Stimulated activated effector memory CD8-positive, alpha-beta T cell treated with anti-CD3 and anti-CD28 coated beads, Interleukin-12 subunit alpha, Interleukin-12 subunit beta, amount 100 ng/mL, for 72 hours (primary cell): Measurements from ENCODE around the gene PRKG1.
A peak's percentile ranks its signal among the peaks of the same experiment; 100 is the strongest.

ENCODE experiments used
- ATAC-seq: fragments of 150-1000 bp; cut with Tn5 transposase; 2 replicates; pipeline ENCODE4 v1.10.0; 2021
- DNase-seq, 2 donors: peaks; one replicate each; pipeline ENCODE4 v3.0.0; 2021 to 2022; ENCODE audit warnings: low spot score in 2 of 2
- H3K27ac Mint-ChIP-seq: one replicate; pipeline ENCODE4 v1.8.0; 2022; ENCODE audit warnings: mild to moderate bottlenecking, mixed read lengths
- H3K36me3 Mint-ChIP-seq: one replicate; pipeline ENCODE4 v1.8.0; 2022; ENCODE audit warnings: mild to moderate bottlenecking, mixed read lengths
- H3K4me1 Mint-ChIP-seq: one replicate; pipeline ENCODE4 v1.8.0; 2022; ENCODE audit warnings: mixed read lengths
- H3K4me3 Mint-ChIP-seq: one replicate; pipeline ENCODE4 v1.8.0; 2022; ENCODE audit warnings: mild to moderate bottlenecking, mixed read lengths
- H3K9me3 Mint-ChIP-seq: one replicate; pipeline ENCODE4 v1.8.0; 2022; ENCODE audit warnings: mixed read lengths

PRKG1 gene

DNA sequence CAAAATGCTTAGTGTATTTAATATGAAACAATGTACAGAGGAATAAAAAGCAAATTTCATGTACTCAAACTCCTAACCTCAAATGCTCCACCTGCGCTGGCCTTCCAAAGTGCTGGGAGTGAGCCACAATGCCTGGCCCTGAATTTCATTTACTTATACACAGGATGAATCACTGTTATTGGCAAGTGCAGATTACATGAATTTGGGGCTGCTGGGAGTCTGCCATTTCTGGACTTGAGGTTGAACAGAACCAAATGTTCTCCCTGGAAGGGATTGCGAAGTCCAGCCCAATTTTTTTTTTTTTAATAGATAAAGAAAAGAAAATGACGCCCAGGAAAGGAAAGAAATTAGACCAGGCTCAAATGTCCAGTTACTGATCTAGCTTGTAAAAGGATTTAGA, 631.9 kb downstream of the PRKG1 start:
- no peak for DNase-seq
- no peaks in the 10 kb centered on the region for H3K36me3 Mint-ChIP-seq
- H3K4me1 Mint-ChIP-seq: peaks cover 10% of the 10 kb centered on the region
- no peak overlapping the region for H3K4me3 Mint-ChIP-seq
- no peak for ATAC-seq
- H3K9me3 Mint-ChIP-seq: no peaks in the 10 kb centered on the region
- no peak overlapping the region for H3K27ac Mint-ChIP-seq

DNA sequence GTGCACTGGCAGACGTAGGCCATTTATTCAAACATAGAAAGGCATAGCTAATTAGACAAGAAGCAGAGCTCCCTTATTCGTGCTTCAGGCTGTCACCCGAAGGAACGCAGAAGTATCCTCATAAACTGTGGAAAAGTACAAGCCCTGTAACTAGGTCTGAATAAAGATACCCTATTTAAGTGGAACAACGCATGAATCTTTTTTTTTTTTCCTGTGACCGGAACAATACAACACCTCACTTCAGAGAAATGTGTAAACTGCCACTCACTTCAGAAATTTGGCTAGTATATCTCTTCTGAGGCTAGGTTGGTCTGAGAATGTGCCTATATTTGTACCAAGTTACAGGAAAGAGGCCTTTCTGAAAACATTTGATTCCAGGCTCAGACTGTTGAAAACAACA, 633.1 kb downstream of the PRKG1 start:
- DNase-seq: no peak
- Mint-ChIP-seq H3K4me3 (peak overlapping the region; percentile 13), H3K4me1 (peaks cover 10% of the 10 kb centered on the region), H3K9me3 (no peaks in the 10 kb centered on the region), H3K27ac (peak overlapping the region; percentile 3), H3K36me3 (no peaks in the 10 kb centered on the region)
- ATAC-seq: peak; percentile 64

DNA sequence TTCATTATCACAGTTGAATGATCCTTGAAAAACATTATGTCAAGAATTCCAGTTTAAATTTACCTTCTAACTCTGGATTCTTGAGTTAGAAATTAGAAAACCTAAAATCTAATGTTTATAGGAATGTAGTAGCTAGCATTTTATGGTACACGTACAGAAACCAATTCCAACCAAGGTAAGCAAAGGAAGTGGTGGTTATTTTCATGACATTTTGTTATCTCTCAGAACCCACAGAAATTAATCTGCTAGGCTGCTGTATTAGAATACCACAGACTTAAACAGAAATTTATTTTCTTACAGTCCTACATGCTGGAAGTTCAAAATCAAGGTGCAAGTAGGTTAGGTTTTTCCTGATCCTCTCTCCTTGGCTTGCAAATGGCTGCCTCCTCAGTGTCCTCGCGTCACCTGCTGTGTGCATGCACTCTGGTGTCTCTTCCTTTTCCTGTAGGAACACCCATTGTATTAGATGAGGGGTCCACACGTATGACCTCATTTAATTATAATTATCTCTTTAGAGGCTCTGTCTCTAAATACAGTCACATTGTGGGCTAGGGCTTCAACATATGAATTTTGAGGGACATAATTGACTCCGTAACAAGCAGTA, 633.6 kb downstream of the PRKG1 start:
- H3K36me3 Mint-ChIP-seq: no peaks in the 10 kb centered on the region
- DNase-seq (no peak), ATAC-seq (peak; percentile 44)
- peaks cover 10% of the 10 kb centered on the region for H3K4me1 Mint-ChIP-seq
- peak overlapping the region; percentile 13 for H3K4me3 Mint-ChIP-seq
- no peaks in the 10 kb centered on the region for H3K9me3 Mint-ChIP-seq
- peak overlapping the region; percentile 3 for H3K27ac Mint-ChIP-seq

DNA sequence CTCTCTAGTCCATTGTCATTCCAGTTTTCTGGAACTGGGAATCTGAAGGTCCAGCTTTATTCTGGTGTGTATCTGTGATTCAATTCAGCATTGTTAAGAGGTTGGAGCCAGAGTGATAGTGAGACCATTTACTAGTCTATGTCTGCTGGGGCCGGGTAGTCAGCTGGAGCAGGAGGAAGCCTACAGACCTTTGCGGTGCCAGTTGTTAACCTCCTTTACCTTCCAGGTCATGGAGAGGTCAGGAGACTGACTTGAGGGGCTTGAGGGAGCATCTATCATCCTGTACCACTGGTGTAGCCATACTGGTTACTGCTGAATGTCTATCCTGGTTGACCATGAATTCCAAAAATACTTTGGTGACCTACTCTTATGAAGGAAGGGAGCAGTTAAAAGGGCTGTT, 634.3 kb downstream of the PRKG1 start:
- Mint-ChIP-seq H3K27ac (peak overlapping the region; percentile 3), H3K4me1 (peaks cover 10% of the 10 kb centered on the region), H3K9me3 (no peaks in the 10 kb centered on the region), H3K36me3 (no peaks in the 10 kb centered on the region), H3K4me3 (peak overlapping the region; percentile 13)
- ATAC-seq (peak; percentile 73), DNase-seq (no peak)

DNA sequence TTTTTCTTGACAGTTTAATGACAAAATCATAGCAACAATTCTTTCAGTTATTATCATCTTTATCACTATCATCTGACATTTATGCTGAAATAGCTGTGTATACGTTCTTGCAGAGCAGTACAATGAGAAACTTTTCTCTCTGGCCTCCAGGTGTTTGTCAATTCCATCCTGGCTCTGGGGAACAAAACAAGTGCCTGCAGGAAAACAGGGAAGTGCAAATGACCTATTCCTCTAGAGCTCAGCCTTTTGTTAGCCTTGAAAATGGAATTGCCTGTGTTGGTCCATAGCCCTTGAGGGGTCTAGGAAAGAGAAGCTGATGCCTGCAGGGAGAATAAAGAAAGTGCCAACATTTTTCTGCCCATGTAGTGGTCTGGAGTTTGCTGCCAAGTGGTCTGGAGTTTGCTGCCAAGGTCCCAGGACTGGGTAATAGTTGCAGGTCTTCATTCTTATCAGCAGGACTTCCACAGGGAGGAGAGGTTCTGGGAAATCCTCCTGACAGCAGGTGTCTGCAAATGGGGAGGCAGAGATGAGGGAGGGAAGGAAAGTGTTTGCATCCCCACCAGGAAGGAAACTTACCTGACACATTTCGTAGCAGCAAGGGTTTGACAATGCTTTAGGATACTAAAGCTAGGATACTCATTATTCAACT, 635.2 kb downstream of the PRKG1 start:
- Mint-ChIP-seq H3K4me1 (peaks cover 10% of the 10 kb centered on the region), H3K9me3 (no peaks in the 10 kb centered on the region), H3K4me3 (no peak overlapping the region), H3K36me3 (no peaks in the 10 kb centered on the region), H3K27ac (no peak overlapping the region)
- ATAC-seq (no peak), DNase-seq (no peak)

DNA sequence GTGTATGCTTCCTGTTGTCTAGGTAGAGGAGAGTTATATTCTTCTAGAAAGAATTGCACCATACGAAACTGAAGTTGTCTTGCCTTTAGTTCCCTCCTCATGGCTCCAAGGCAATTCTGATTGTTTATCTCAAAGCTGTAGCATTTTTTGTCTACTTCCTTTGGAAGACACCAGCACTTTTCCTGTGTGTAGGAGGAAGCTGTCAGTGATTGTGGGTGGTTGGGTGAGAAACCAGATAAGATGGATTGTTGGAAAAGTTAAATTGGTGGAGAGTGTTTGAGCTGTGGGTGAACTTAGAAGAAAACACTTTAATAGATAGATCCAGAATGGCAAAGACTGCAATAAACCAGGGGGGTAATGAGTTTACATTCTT, 637.2 kb downstream of the PRKG1 start:
- H3K36me3 Mint-ChIP-seq: no peaks in the 10 kb centered on the region
- H3K27ac Mint-ChIP-seq: no peak overlapping the region
- no peak for DNase-seq
- peaks cover 10% of the 10 kb centered on the region for H3K4me1 Mint-ChIP-seq
- no peak for ATAC-seq
- H3K4me3 Mint-ChIP-seq: no peak overlapping the region
- H3K9me3 Mint-ChIP-seq: no peaks in the 10 kb centered on the region

DNA sequence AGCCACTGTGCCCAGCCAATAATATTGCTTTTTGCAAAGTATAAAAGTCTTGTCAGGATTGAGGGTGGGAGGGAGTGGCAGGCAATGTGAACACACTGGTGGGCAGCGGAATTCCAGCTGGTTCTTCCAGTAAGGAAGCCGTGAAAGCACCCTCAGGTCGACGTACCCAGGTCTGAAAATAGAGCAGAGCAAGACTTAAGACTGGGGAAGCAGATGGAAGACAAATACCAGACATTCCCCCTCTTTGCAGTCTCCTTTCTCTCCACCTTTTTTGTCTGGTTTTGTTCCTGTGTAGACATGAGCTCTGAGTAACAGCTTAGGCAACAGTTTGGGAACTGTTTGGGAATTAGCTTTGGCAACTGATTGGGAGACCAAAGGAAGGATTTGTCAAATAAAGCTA, 642.7 kb downstream of the PRKG1 start:
- Mint-ChIP-seq H3K27ac (no peak overlapping the region), H3K4me3 (no peak overlapping the region), H3K36me3 (no peaks in the 10 kb centered on the region), H3K9me3 (no peaks in the 10 kb centered on the region), H3K4me1 (no peaks in the 10 kb centered on the region)
- DNase-seq: no peak
- no peak for ATAC-seq

DNA sequence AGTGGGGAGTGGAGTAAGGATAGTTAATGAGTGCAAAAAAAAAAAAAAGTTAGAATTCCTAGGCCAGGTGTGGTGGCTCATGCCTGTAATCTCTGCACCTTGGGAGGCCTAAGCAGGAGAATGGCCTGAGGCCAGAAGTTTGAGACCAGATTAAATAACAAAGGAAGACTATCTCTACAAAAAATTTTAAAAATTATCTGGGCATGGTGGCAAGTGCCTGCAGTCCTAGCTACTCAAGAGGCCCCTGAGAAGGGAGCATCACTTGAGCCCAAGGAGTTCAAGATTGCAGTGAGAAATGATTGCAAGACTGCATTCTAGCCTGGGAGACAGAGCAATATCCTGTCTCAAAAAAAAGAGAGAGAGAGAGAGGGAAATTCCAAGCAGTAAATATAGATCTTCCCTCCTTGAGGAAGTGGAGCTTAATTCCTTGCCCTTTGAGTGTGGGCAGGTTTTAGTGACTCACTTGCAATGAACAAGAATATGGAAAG, 644.6 kb downstream of the PRKG1 start:
- no peaks in the 10 kb centered on the region for H3K36me3 Mint-ChIP-seq

DNA sequence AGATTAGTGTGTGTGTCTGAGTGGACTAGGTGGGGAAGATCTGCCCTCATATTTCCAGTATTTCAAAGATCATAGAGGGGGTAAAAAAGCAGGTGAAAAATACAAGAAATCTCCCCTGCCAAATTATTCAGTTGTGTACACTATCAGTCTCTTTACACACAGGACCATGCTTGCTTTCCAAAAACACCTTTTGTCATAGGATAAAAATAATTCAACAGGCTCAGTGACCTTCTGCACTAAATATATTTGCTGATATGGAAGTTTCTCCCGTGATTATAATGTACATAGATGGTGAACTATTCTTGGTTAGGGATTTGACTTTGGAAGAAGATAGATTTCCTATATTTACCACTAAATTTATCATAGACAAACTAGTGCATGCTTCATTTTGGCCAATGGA, 649.8 kb downstream of the PRKG1 start:
- H3K9me3 Mint-ChIP-seq: no peaks in the 10 kb centered on the region
- no peak overlapping the region for H3K4me3 Mint-ChIP-seq
- no peaks in the 10 kb centered on the region for H3K4me1 Mint-ChIP-seq
- DNase-seq: no peak
- ATAC-seq: no peak
- H3K27ac Mint-ChIP-seq: no peak overlapping the region
- no peaks in the 10 kb centered on the region for H3K36me3 Mint-ChIP-seq

More for the DNA sequence above, 644.6 kb downstream of the PRKG1 start:
- Mint-ChIP-seq H3K9me3 (no peaks in the 10 kb centered on the region), H3K4me1 (no peaks in the 10 kb centered on the region), H3K27ac (no peak overlapping the region), H3K4me3 (no peak overlapping the region)
- ATAC-seq (no peak), DNase-seq (no peak)

DNA sequence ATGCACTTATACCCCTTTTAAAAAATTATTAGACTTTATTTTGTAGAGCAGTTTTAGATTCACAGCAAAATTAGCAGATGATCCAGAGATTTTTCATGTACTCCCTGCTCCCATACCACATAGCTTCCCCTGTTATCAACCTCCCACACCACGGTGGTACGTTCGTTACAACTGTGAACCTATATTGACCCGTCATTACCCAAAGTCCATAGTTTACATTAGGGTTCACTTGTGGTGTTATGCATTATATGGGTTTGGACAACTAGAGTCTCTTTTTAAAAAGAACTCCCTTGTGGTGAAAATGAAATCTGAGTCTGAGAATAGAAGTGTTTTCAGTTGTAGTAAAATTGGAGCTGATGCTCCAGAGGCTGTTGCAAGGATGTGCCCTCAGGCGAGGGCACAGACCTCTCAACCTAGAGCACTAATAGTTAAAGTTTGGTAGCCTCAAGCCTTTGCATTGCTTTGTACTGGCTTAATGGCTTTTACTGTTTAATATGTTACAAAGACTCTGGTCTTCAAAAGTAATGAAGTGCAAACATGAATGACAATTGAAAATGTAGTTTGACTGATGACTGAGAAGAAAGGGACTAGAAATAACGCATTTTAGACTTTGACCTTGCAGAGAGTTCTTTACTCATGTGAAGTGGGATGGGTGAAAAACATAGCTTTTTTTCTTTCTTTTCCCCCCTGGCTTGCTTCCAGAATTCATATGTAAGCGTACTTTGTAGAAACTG, 655.7 kb downstream of the PRKG1 start:
- Mint-ChIP-seq H3K4me1 (no peaks in the 10 kb centered on the region), H3K27ac (no peak overlapping the region), H3K36me3 (no peaks in the 10 kb centered on the region), H3K4me3 (no peak overlapping the region), H3K9me3 (no peaks in the 10 kb centered on the region)
- ATAC-seq: no peak
- no peak for DNase-seq

DNA sequence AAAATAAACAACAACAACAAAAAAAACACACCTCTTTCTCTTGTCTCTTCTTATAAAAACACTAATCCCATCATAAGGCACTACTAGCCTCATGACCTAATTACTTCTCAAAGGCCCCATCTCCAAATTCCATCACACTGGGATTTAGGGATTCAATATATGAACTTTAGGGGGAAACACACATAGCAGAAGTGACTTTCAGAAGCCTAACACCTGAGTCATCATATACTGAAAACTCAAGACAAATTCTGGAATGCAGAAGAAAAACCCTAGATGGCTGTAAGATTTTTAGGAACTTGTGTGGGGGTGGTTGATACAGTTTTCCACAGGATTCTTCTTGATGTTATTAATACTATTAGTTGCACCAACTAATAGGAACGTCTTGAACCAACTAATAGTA, 658.8 kb downstream of the PRKG1 start:
- no peaks in the 10 kb centered on the region for H3K9me3 Mint-ChIP-seq
- DNase-seq (no peak), ATAC-seq (no peak)
- H3K27ac Mint-ChIP-seq: no peak overlapping the region
- H3K4me3 Mint-ChIP-seq: no peak overlapping the region
- no peaks in the 10 kb centered on the region for H3K36me3 Mint-ChIP-seq
- H3K4me1 Mint-ChIP-seq: no peaks in the 10 kb centered on the region

DNA sequence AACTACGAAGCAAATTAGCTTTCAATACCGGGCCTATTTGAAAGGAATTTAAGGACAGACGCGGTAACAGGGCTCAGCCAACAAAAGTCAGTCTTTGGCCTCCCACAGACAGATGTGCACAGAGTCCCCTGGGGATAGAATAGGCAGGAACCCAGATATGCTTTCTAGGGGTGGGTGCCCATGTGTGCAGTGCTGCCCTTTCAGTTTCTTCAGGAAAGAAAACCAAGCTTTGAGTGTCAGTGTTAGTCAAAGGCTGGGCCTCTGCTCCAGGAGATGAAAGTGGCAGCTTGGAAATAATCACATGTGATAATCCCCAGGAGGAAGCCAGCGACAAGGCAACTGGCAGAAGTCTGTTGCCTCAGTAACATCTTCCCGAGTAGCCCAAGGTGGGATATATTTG, 668.9 kb downstream of the PRKG1 start:
- no peak for ATAC-seq
- Mint-ChIP-seq H3K4me3 (no peak overlapping the region), H3K36me3 (no peaks in the 10 kb centered on the region), H3K27ac (no peak overlapping the region), H3K4me1 (no peaks in the 10 kb centered on the region), H3K9me3 (no peaks in the 10 kb centered on the region)
- DNase-seq: no peak

DNA sequence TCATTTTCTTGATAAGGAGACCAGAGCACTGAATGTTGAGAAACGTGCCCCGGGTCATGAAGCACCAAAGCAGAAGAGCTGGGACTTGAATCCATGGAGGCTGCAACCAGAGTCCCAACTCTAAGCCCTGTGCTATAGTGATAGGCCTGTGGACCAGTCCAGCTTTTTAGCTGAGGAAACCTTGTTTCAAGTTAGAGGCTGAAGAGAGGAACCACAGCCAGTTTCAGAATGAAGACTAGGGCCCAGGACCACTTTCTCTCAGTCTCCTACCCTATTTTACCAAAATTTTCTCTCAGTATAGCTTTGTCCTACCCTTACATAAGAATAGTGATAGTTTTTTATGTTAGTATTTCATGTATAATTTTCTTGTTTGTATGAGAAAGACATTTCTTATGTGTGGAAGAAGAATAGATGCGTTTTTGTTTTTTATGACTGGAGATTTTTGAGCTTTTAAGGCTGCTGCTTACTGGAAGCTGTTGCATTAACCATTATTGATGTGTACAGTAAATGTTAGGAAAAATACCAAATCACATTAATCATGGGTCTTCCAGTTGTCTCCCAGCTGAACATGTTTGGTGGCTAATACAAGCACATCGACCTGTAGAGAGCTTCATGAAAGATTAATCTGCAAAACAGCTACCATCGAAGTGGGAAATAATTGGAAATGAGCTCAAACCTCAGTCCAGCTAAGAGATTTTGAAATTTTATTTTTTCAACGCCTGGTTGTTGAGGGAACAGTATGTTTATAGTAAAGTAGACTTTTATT, 670.1 kb downstream of the PRKG1 start:
- Mint-ChIP-seq H3K27ac (no peak overlapping the region), H3K9me3 (no peaks in the 10 kb centered on the region), H3K4me1 (no peaks in the 10 kb centered on the region), H3K36me3 (no peaks in the 10 kb centered on the region), H3K4me3 (no peak overlapping the region)
- no peak for DNase-seq
- ATAC-seq: no peak

DNA sequence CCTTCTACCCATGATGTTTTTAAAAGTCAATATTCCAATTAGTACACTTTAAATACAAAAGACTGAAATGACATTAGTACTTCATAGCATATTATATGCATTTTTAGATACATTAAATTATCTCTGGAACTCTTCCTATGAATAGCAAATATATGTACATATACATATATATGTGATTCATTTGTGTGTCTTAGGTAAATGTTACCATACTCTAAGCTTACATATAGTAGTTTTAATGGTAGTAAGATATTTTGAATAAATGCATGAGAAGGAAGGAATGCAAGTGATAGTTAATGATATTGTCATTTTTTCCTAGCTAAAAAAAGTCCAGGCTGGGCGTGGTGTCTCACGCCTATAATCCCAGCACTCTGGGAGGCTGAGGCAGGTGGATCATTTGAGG, 671.1 kb downstream of the PRKG1 start:
- Mint-ChIP-seq H3K4me3 (no peak overlapping the region), H3K9me3 (no peaks in the 10 kb centered on the region), H3K27ac (no peak overlapping the region), H3K36me3 (no peaks in the 10 kb centered on the region), H3K4me1 (no peaks in the 10 kb centered on the region)
- DNase-seq (no peak), ATAC-seq (no peak)

DNA sequence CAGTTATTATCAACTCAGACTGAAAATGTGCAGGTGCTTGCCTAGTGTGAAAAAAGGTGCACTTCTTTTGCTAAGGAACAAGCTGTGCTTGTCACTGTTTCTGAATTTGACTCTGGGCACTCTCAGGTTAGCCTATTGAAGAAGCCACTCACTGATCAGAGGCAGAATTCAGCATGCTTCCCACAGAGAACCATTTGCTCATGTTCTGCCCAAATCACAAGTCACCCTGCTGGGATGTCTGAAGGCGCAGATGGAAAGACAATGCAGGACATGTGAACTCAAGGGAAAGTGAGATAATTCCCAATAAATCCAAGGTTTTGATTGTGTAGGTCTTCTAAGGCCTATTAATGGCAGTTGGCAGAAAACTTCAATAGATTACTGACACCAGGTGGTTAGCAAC, 672.9 kb downstream of the PRKG1 start:
- DNase-seq (no peak), ATAC-seq (no peak)
- H3K27ac Mint-ChIP-seq: no peak overlapping the region
- H3K9me3 Mint-ChIP-seq: no peaks in the 10 kb centered on the region
- H3K4me3 Mint-ChIP-seq: no peak overlapping the region
- H3K36me3 Mint-ChIP-seq: no peaks in the 10 kb centered on the region
- H3K4me1 Mint-ChIP-seq: no peaks in the 10 kb centered on the region
